ENCODE data around the gene SLC5A5. TPM values are rescaled to one million over a fixed set of nuclear protein-coding genes. Genes with fewer than 3 reads are reported as not detected.

Gene SLC5A5
- polyA plus RNA-seq, 1 of the 3 experiments (the other 2 are of a cell fraction) = 0.02 TPM

- 78% methylated on average over 22 of the region's 61 CpGs for WGBS (ENCODE audit: low lambda C conversion rate)
- POLR2A ChIA-PET = interaction anchor here (3.3 kb wide), 1 partner anchor 13 kb away, joined by 26 read pairs; the partner anchor contains the start of gene RPL18A
- CTCF ChIA-PET = interaction anchor here (0.6 to 4.3 kb wide), 6 partner anchors 60 to 1583 kb away, joined by 3 to 51 read pairs (median 8); partner anchors contain the start of genes ARRDC2 and CCDC124
Observed at GRCh38 chr19:17872251-17873001, 681 bp downstream of the SLC5A5 start.

More at GRCh38 chr19:17872251-17873001, 681 bp downstream of the SLC5A5 start:
- no peak overlapping the region for H3K4me2 ChIP-seq
- no peaks in the 10 kb centered on the region for H3K9me3 ChIP-seq
- no peak for DNase-seq
- H3K4me3 ChIP-seq (ENCODE audit: low read depth in 2 of 2, low read length in 1 of 2) = no peak overlapping the region
- no peak overlapping the region for H2AFZ ChIP-seq (ENCODE audit: low read depth)
- H3K9me2 ChIP-seq = no peaks in the 10 kb centered on the region
- no peaks in the 10 kb centered on the region for H3F3A ChIP-seq (replicated peaks; ENCODE audit: insufficient read depth)
- H3K36me3 ChIP-seq (replicated peaks in 1 of 2; ENCODE audit: control insufficient read depth in 1 of 2, insufficient read depth in 2 of 2, low read length in 1 of 2) = no peaks in the 10 kb centered on the region
- TF ChIP-seq FOXM1 (IDR thresholded peaks at IDR 0.05; ENCODE audit: low read depth) (no peak), USF1 (IDR thresholded peaks at IDR 0.05; ENCODE audit: borderline replicate concordance, low read depth) (no peak), FOSL2 (IDR thresholded peaks at IDR 0.05; ENCODE audit: borderline replicate concordance, low read depth) (no peak), RAD21 (IDR thresholded peaks at IDR 0.05; ENCODE audit: low read length) (no peak), MEF2A (IDR thresholded peaks at IDR 0.05; ENCODE audit: borderline replicate concordance, low read depth) (no peak), MAX (IDR thresholded peaks at IDR 0.05; ENCODE audit: low read depth) (no peak), MXI1 (IDR thresholded peaks at IDR 0.05; ENCODE audit: low read depth, low read length) (no peak), RCOR1 (IDR thresholded peaks at IDR 0.05; ENCODE audit: low read length) (no peak), CTCF (IDR thresholded peaks at IDR 0.05) (no peak)
- H3K4me1 ChIP-seq (ENCODE audit: control insufficient read depth in 1 of 2, insufficient read depth in 2 of 2, low read depth in 1 of 2, low read length in 1 of 2) = peaks cover 0 to 5% of the 10 kb centered on the region in 2 experiments; a peak in 1 of 4 replicates
- peaks cover 25% of the 10 kb centered on the region for H3K27me3 ChIP-seq (ENCODE audit: insufficient read depth)
- H3K79me2 ChIP-seq (ENCODE audit: insufficient read depth) = no peaks in the 10 kb centered on the region
- H4K20me1 ChIP-seq (ENCODE audit: insufficient read depth) = no peaks in the 10 kb centered on the region
- H3K9ac ChIP-seq = no peak overlapping the region
- H3K27ac ChIP-seq (ENCODE audit: low read depth in 2 of 2, low read length in 1 of 2) = no peak overlapping the region
